CD4-positive, alpha-beta memory T cell (primary cell): ENCODE measurements around the gene TIGD1. TPM values are rescaled to one million over a fixed set of nuclear protein-coding genes. Genes with fewer than 3 reads are reported as not detected.
"Not testable (repeated sequence)": the region's sequence is repeated elsewhere in the genome, so short reads cannot be mapped to it uniquely, and the experiment has no call there.

Source experiments
- CTCF ChIA-PET: fragments of 350-600 bp; sonication (Branson Sonifier 250); formaldehyde crosslinking; loops from one replicate; lab custom pipeline; 2021; ENCODE audit warnings: inconsistent platforms; ENCODE audit not compliant: partially characterized antibody; lab: Charles Lee
- POLR2A ChIA-PET: fragments of 350-600 bp; sonication (Branson Sonifier 250); formaldehyde crosslinking; loops from one replicate; lab custom pipeline; 2021; ENCODE audit not compliant: partially characterized antibody; lab: Charles Lee
- DNase-seq, 5 donors: peaks; one replicate each; pipeline versions ENCODE4 v3.0.0 to v3.0.0-alpha.2; 2020 to 2022; ENCODE audit warnings: mixed read lengths in 1 of 5
- H3K27ac ChIP-seq: one replicate; pipeline ENCODE4 v1.7.0; 2013; ENCODE audit warnings: low read depth, low read length
- H3K27me3 ChIP-seq: 2 replicates; pipeline ENCODE4 v1.7.0; 2013; ENCODE audit warnings: mild to moderate bottlenecking, low read length, moderate library complexity; ENCODE audit not compliant: insufficient read depth
- H3K36me3 ChIP-seq: 2 replicates; pipeline ENCODE4 v1.7.0; 2013; ENCODE audit warnings: mild to moderate bottlenecking, low read length, moderate library complexity; ENCODE audit not compliant: insufficient read depth
- H3K4me1 ChIP-seq: 2 replicates; pipeline ENCODE4 v1.7.0; 2013; ENCODE audit warnings: mild to moderate bottlenecking, low read length, moderate library complexity; ENCODE audit not compliant: insufficient read depth
- H3K4me3 ChIP-seq, 2 donors: one replicate each; pipeline ENCODE4 v1.7.0; 2013; ENCODE audit warnings: low read length in 2 of 2, mild to moderate bottlenecking in 1 of 2
- H3K9me3 ChIP-seq, 2 donors: one replicate each; pipeline ENCODE4 v1.7.0; 2013; ENCODE audit warnings: low read length in 2 of 2, control low read depth in 1 of 2; ENCODE audit not compliant: control insufficient read depth in 1 of 2
- H3K27ac Mint-ChIP-seq, 7 donors: one replicate each; pipeline ENCODE4 v1.8.0; 2020 to 2021; ENCODE audit warnings: mixed read lengths in 7 of 7, mild to moderate bottlenecking in 6 of 7, inconsistent platforms in 3 of 7, moderate library complexity in 3 of 7
- H3K27me3 Mint-ChIP-seq, 2 donors: one replicate each; pipeline ENCODE4 v1.8.0; 2020 to 2021; ENCODE audit warnings: mixed read lengths in 2 of 2
- H3K36me3 Mint-ChIP-seq, 2 donors: one replicate each; pipeline ENCODE4 v1.8.0; 2020 to 2021; ENCODE audit warnings: mixed read lengths in 2 of 2, inconsistent platforms in 1 of 2, mild to moderate bottlenecking in 1 of 2
- H3K4me1 Mint-ChIP-seq, 4 donors: one replicate each; pipeline ENCODE4 v1.8.0; 2020 to 2021; ENCODE audit warnings: mixed read lengths in 4 of 4, mild to moderate bottlenecking in 1 of 4
- H3K4me3 Mint-ChIP-seq, 8 donors: one replicate each; pipeline ENCODE4 v1.8.0; 2020 to 2021; ENCODE audit warnings: mixed read lengths in 8 of 8, mild to moderate bottlenecking in 7 of 8, moderate library complexity in 6 of 8, inconsistent platforms in 3 of 8
- H3K9me3 Mint-ChIP-seq, 8 donors: one replicate each; pipeline ENCODE4 v1.8.0; 2020 to 2021; ENCODE audit warnings: mixed read lengths in 8 of 8, mild to moderate bottlenecking in 5 of 8, inconsistent platforms in 3 of 8, moderate library complexity in 1 of 8
- intact Hi-C: fragments of 100-400 bp; cut with micrococcal nuclease; formaldehyde crosslinking; loops from one replicate; pipeline ENCODE4 v1.15.1; 2023
- polyA plus RNA-seq, 2 donors: library from polyadenylated mRNA; unstranded; fragments of 300-500 nt; fragmentation: Illumina TruSeq; gene quantifications; one replicate each; pipeline ENCODE4 v1.2.3, GENCODE V29; 2021
- total RNA-seq, 2 experiments: library from RNA; stranded (reverse); gene quantifications; one replicate each; pipeline ENCODE4 v1.2.3, GENCODE V29; 2021

TIGD1 gene
- total and polyA plus RNA-seq, 4 experiments from 2014 or later, result 11.8 to 19.3 (median 15.8) TPM

DNA sequence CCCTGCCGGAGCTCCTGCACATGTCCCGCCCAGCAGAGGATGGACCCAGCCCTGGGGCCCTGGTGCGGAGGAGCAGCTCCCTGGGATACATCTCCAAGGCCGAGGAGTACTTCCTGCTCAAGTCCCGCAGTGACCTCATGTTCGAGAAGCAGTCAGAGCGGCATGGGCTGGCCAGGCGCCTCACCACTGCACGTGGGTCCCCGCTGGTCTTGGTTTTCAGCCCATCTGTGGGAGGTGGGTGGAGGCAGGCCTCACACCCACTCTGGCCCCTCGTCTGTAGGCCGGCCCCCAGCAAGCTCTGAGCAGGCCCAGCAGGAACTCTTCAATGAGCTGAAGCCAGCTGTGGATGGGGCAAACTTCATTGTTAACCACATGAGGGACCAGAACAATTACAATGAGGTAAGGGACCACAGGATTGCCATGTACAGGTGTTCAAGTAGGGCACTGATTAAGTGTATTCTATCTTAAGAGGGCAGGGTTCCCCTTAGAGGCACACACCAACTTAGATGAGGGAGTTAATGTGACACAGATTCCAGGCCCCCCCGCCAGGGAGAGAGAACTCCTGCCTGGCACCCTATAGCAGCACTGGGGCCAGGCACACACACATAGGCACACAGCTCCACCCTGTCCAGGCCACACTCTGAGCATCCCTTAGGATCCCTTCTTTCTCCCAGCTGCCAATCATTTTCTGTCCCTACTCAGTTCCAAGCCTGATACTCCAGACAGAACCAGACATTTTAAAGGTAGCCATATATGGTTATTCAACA is 16.2 kb downstream of the TIGD1 start:
- Histone ChIP-seq H3K27me3 (no peaks in the 10 kb centered on the region), H3K27ac (no peak overlapping the region), H3K36me3 (no peaks in the 10 kb centered on the region), H3K4me3 (no peak overlapping the region), H3K9me3 (no peaks in the 10 kb centered on the region), H3K4me1 (no peaks in the 10 kb centered on the region)
- H3K4me1 Mint-ChIP-seq, result peaks cover 0 to 8% (median 3%) of the 10 kb centered on the region in 4 donors
- H3K4me3 Mint-ChIP-seq, result no peak overlapping the region
- POLR2A ChIA-PET, result no interaction called here
- DNase-seq, result no peak
- H3K27me3 Mint-ChIP-seq, result peaks cover 3 to 27% of the 10 kb centered on the region in 2 donors
- H3K36me3 Mint-ChIP-seq, result no peaks in the 10 kb centered on the region
- peak overlapping the region in 1 of 7 donors; percentile 63 for H3K27ac Mint-ChIP-seq
- peaks cover 0 to 3% (median 0%) of the 10 kb centered on the region in 8 donors for H3K9me3 Mint-ChIP-seq
- CTCF ChIA-PET, result no interaction called here
- intact Hi-C loops, result no loop called here

DNA sequence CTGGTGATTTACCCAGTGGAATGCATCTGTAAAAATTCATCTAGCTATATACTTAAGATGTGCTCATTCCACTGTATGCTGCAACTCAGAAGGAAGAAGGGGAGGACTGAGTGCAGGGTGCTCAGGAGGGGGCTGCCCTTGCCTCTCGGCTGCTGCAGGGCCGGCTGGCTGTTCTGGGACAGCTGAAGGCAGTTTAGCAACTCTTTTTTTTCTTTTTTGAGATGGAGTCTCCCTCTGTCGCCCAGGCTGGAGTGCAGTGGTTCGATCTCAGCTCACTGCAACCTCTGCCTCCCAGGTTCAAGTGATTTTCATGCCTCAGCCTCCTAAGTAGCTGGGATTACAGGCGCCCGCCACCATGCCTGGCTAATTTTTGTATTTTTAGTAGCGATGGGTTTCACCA is 17.5 kb downstream of the TIGD1 start:
- peaks cover 9 to 32% of the 10 kb centered on the region in 2 donors for H3K27me3 Mint-ChIP-seq
- DNase-seq, H3K27me3 ChIP-seq, H3K36me3 ChIP-seq, H3K4me1 ChIP-seq, CTCF ChIA-PET, H3K4me3 Mint-ChIP-seq, H3K27ac Mint-ChIP-seq, H3K9me3 ChIP-seq, intact Hi-C loops, H3K36me3 Mint-ChIP-seq, H3K4me3 ChIP-seq, H3K27ac ChIP-seq, H3K9me3 Mint-ChIP-seq, POLR2A ChIA-PET: not testable (repeated sequence)
- H3K4me1 Mint-ChIP-seq, result peaks cover 8 to 16% (median 12%) of the 10 kb centered on the region in 4 donors

- ChIA-PET CTCF (no interaction called here), POLR2A (no interaction called here)
- Mint-ChIP-seq H3K9me3 (peaks cover 0 to 3% (median 0%) of the 10 kb centered on the region in 8 donors), H3K27me3 (peaks cover 11 to 35% of the 10 kb centered on the region in 2 donors), H3K4me3 (no peak overlapping the region), H3K4me1 (peaks cover 8 to 17% (median 12%) of the 10 kb centered on the region in 4 donors), H3K27ac (no peak overlapping the region), H3K36me3 (no peaks in the 10 kb centered on the region)
- no peak overlapping the region for H3K4me3 ChIP-seq
- H3K27me3 ChIP-seq, result no peaks in the 10 kb centered on the region
- no peaks in the 10 kb centered on the region for H3K36me3 ChIP-seq
- intact Hi-C loops, result no loop called here
- no peak for DNase-seq
- H3K4me1 ChIP-seq, result peaks cover 8% of the 10 kb centered on the region
- no peaks in the 10 kb centered on the region for H3K9me3 ChIP-seq
- no peak overlapping the region for H3K27ac ChIP-seq
These were observed 17.9 kb downstream of the TIGD1 start for GRCh38 chr2:232532419-232532818.

DNA sequence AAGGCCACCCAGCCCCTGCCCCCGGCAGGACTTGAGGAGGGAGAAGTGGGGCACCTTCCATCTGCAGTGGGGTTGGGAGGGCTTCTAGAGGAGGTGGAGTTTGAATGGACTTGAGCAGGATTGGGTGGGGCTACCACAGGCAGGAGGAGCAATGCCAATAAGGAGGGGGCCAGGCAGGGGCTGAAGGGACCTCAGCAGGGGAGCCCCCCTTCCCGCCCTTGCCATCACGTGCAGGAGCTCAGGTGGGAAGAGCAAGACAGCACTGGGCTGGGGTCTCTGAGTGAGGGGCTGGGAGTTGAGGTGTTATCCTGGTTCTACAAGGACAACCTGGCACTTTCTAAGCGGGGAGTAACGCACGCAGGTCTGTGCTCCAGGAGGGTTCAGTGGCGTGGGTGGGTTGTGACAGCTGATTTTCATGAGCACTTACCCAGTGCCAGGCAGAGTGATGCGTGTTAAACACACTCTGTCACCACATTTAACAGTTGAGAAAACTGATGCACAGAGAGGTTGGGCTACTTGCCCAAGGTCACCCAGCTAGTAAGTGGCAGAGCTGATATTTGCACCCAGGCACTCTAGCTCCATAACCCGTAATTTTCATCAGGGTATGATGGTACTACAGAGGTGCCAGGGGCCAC is 19.6 kb downstream of the TIGD1 start:
- Mint-ChIP-seq H3K4me3 (no peak overlapping the region), H3K9me3 (no peaks in the 10 kb centered on the region), H3K27me3 (peaks cover 12 to 27% of the 10 kb centered on the region in 2 donors), H3K4me1 (peaks cover 8 to 17% (median 12%) of the 10 kb centered on the region in 4 donors), H3K27ac (no peak overlapping the region), H3K36me3 (no peaks in the 10 kb centered on the region)
- Histone ChIP-seq H3K9me3 (no peaks in the 10 kb centered on the region), H3K4me3 (no peak overlapping the region), H3K36me3 (no peaks in the 10 kb centered on the region), H3K27ac (no peak overlapping the region), H3K4me1 (peaks cover 8% of the 10 kb centered on the region), H3K27me3 (no peaks in the 10 kb centered on the region)
- intact Hi-C loops, result no loop called here
- ChIA-PET CTCF (interaction anchor here (2.0 kb wide), 1 partner anchor 9 kb away, joined by 7 read pairs; no protein-coding TSS in a partner anchor), POLR2A (interaction anchor here (0.9 kb wide), 1 partner anchor 9 kb away, joined by 3 read pairs; the partner anchor contains the start of gene CHRNG)
- no peak for DNase-seq

- no peak overlapping the region for H3K4me3 ChIP-seq
- intact Hi-C loops, result no loop called here
- no peaks in the 10 kb centered on the region for H3K36me3 ChIP-seq
- no peak overlapping the region for H3K27ac Mint-ChIP-seq
- ChIA-PET CTCF (interaction anchor here (2.0 kb wide), 1 partner anchor 8 kb away, joined by 7 read pairs; no protein-coding TSS in a partner anchor), POLR2A (interaction anchor here (0.9 kb wide), 1 partner anchor 10 kb away, joined by 3 read pairs; the partner anchor contains the start of gene CHRNG)
- DNase-seq, result no peak
- H3K4me1 ChIP-seq, result peaks cover 8% of the 10 kb centered on the region
- H3K27me3 Mint-ChIP-seq, result peaks cover 12 to 25% of the 10 kb centered on the region in 2 donors
- no peak overlapping the region for H3K27ac ChIP-seq
- H3K27me3 ChIP-seq, result peaks cover under 1% of the 10 kb centered on the region
- H3K36me3 Mint-ChIP-seq, result no peaks in the 10 kb centered on the region
- H3K4me1 Mint-ChIP-seq, result peaks cover 8 to 17% (median 12%) of the 10 kb centered on the region in 4 donors
- H3K9me3 ChIP-seq, result no peaks in the 10 kb centered on the region
- no peaks in the 10 kb centered on the region for H3K9me3 Mint-ChIP-seq
- no peak overlapping the region for H3K4me3 Mint-ChIP-seq
These were observed 20.4 kb downstream of the TIGD1 start for GRCh38 chr2:232529806-232530547.

DNA sequence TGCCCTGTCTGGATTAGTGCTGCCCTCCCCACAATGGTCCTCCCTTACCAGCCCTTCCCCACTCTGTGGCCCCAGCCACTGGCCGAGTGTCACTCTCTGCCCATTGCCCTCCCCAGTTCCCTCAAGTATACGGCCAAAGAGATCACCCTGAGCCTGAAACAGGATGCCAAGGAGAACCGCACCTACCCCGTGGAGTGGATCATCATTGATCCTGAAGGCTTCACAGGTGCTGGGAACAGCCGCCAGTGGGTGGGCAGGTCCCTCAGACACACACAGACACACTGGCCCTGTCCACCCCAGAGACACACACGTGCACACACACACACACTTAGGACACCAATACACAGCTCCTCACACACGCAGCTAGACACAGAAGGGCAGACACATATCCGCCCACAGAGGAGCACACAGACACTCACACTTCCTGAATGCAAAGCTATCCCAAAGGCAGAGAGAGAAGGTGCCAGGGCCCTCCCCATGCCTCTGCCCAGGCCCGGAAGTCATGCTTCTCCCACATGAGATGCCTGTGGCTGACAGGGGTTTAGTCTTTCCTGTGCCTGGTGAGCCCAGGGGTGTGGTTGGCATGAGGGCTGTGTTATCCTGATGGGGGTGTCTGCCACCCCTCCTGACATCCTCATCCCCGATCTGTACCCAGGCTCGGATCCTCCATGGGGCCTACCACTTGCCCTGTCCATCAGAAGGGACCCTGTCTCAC is 21.5 kb downstream of the TIGD1 start:
- POLR2A ChIA-PET, result no interaction called here
- Mint-ChIP-seq H3K27me3 (peaks cover 16 to 31% of the 10 kb centered on the region in 2 donors), H3K27ac (peak overlapping the region in 4 of 7 donors; percentile 5 to 45 (median 10)), H3K9me3 (no peaks in the 10 kb centered on the region), H3K4me3 (peak overlapping the region in 5 of 8 donors; percentile 1 to 46 (median 12)), H3K36me3 (no peaks in the 10 kb centered on the region), H3K4me1 (peaks cover 9 to 22% (median 15%) of the 10 kb centered on the region in 4 donors)
- DNase-seq, result no peak
- Histone ChIP-seq H3K27ac (no peak overlapping the region), H3K9me3 (no peaks in the 10 kb centered on the region), H3K4me1 (peaks cover 12% of the 10 kb centered on the region), H3K27me3 (peaks cover 7% of the 10 kb centered on the region), H3K4me3 (no peak overlapping the region), H3K36me3 (no peaks in the 10 kb centered on the region)
- intact Hi-C loops, result no loop called here
- CTCF ChIA-PET, result no interaction called here
